Mesenchymal stem cell (in vitro differentiated cells and primary cell): ENCODE data around the gene PRKCA.

Experiments
- DNase-seq: peaks from one replicate; pipeline ENCODE4 v3.0.0-alpha.2; 2013
- H2AFZ ChIP-seq: one replicate; pipeline ENCODE4 v1.6.1; 2013; ENCODE audit warnings: low read depth, mild to moderate bottlenecking, control low read depth, inconsistent platforms, low read length, moderate library complexity
- H2AK5ac ChIP-seq: 2 replicates; pipeline ENCODE4 v1.6.1; 2013; ENCODE audit warnings: low read length, moderate library complexity, mild to moderate bottlenecking, inconsistent platforms; ENCODE audit not compliant: severe bottlenecking
- H2BK120ac ChIP-seq: one replicate; pipeline ENCODE4 v1.6.1; 2013; ENCODE audit warnings: low read depth, mild to moderate bottlenecking, inconsistent platforms, low read length, moderate library complexity
- H2BK12ac ChIP-seq, 2 experiments: one replicate each; pipeline ENCODE4 v1.6.1; 2013; ENCODE audit warnings: inconsistent platforms in 2 of 2, low read length in 2 of 2, mild to moderate bottlenecking in 2 of 2, moderate library complexity in 2 of 2, control low read depth in 1 of 2
- H2BK15ac ChIP-seq: one replicate; pipeline ENCODE4 v1.6.1; 2013; ENCODE audit warnings: mild to moderate bottlenecking, low read depth, inconsistent platforms; ENCODE audit not compliant: poor library complexity, severe bottlenecking
- H2BK5ac ChIP-seq: 2 replicates; pipeline ENCODE4 v1.6.1; 2013; ENCODE audit warnings: low read depth, mild to moderate bottlenecking, low read length, control low read depth, inconsistent platforms; ENCODE audit not compliant: poor library complexity, severe bottlenecking
- H3K14ac ChIP-seq, 2 experiments: one replicate each; pipeline ENCODE4 v1.6.1; 2013; ENCODE audit warnings: inconsistent platforms in 2 of 2, low read length in 2 of 2, control low read depth in 1 of 2, mild to moderate bottlenecking in 1 of 2, moderate library complexity in 1 of 2
- H3K18ac ChIP-seq, 2 experiments: one replicate each; pipeline ENCODE4 v1.6.1; 2013; ENCODE audit warnings: inconsistent platforms in 2 of 2, low read length in 2 of 2, control low read depth in 1 of 2, low read depth in 1 of 2, mild to moderate bottlenecking in 1 of 2
- H3K23ac ChIP-seq, 2 experiments: one replicate each; pipeline ENCODE4 v1.6.1; 2013; ENCODE audit warnings: inconsistent platforms in 2 of 2, low read length in 2 of 2, mild to moderate bottlenecking in 2 of 2, moderate library complexity in 2 of 2, control low read depth in 1 of 2
- H3K27ac ChIP-seq: 2 replicates; pipeline ENCODE4 v1.5.1; 2013; ENCODE audit warnings: mild to moderate bottlenecking, moderate library complexity, low read length, control low read depth, inconsistent platforms; ENCODE audit not compliant: poor library complexity, severe bottlenecking
- H3K27me3 ChIP-seq, 2 experiments: 2 replicates each; pipeline versions ENCODE4 v1.6.1 to v1.7.0; 2013; ENCODE audit warnings: low read length in 2 of 2, mild to moderate bottlenecking in 2 of 2, moderate library complexity in 2 of 2, control low read depth in 1 of 2, inconsistent platforms in 1 of 2; ENCODE audit not compliant: control insufficient read depth in 1 of 2, insufficient read depth in 1 of 2
- H3K36me3 ChIP-seq, 2 experiments: 2 replicates each; pipeline versions ENCODE4 v1.6.1 to v1.7.0; 2013; ENCODE audit warnings: low read length in 2 of 2, control low read depth in 1 of 2, inconsistent platforms in 1 of 2, low read depth in 1 of 2, mild to moderate bottlenecking in 1 of 2; ENCODE audit not compliant: insufficient read depth in 2 of 2, control insufficient read depth in 1 of 2
- H3K4ac ChIP-seq, 2 experiments: one replicate each; pipeline ENCODE4 v1.6.1; 2013; ENCODE audit warnings: inconsistent platforms in 2 of 2, low read length in 2 of 2, mild to moderate bottlenecking in 2 of 2, moderate library complexity in 2 of 2, control low read depth in 1 of 2, low read depth in 1 of 2
- H3K4me1 ChIP-seq: 2 replicates; pipeline ENCODE4 v1.6.1; 2013; ENCODE audit warnings: low read depth, low read length, control low read depth; ENCODE audit not compliant: control insufficient read depth, insufficient read depth
- H3K4me2 ChIP-seq: 2 replicates; pipeline ENCODE4 v1.6.1; 2013; ENCODE audit warnings: low read length, mild to moderate bottlenecking, inconsistent platforms; ENCODE audit not compliant: poor library complexity, severe bottlenecking
- H3K4me3 ChIP-seq, 2 experiments: 2 replicates each; pipeline versions ENCODE4 v1.5.1 to v1.7.0; 2013; ENCODE audit warnings: low read length in 2 of 2, mild to moderate bottlenecking in 2 of 2, control low read depth in 1 of 2, low read depth in 1 of 2; ENCODE audit not compliant: insufficient read depth in 1 of 2
- H3K79me1 ChIP-seq: replicated peaks from 2 replicates; pipeline ENCODE4 v1.6.1; 2013; ENCODE audit warnings: mild to moderate bottlenecking, control low read depth, low read length, inconsistent platforms; ENCODE audit not compliant: poor library complexity, severe bottlenecking
- H3K9ac ChIP-seq: 2 replicates; pipeline ENCODE4 v1.7.0; 2013; ENCODE audit warnings: mild to moderate bottlenecking, low read length, moderate library complexity
- H3K9me3 ChIP-seq: 2 replicates; pipeline ENCODE4 v1.7.0; 2013; ENCODE audit warnings: mild to moderate bottlenecking, low read length; ENCODE audit not compliant: control insufficient read depth
- H4K8ac ChIP-seq: one replicate; pipeline ENCODE4 v1.6.1; 2013; ENCODE audit warnings: inconsistent platforms, mild to moderate bottlenecking, low read length, moderate library complexity
- H4K91ac ChIP-seq: one replicate; pipeline ENCODE4 v1.6.1; 2013; ENCODE audit warnings: mild to moderate bottlenecking, low read length, inconsistent platforms
- WGBS: methylation state at CpG from one replicate; pipeline ENCODE4 v1.1.7; 2013; ENCODE audit warnings: mixed read lengths; 5-methylcytosine and 5-hydroxymethylcytosine counted together

PRKCA gene

GRCh38 chr17:66782851-66783250 lies 480.4 kb downstream of the PRKCA start:
- Histone ChIP-seq H3K14ac (no peak overlapping the region), H3K36me3 (peaks cover 33 to 44% of the 10 kb centered on the region in 2 experiments), H2AK5ac (no peak overlapping the region), H3K27me3 (no peaks in the 10 kb centered on the region), H3K27ac (no peak overlapping the region), H4K91ac (no peak overlapping the region), H3K23ac (no peak overlapping the region), H3K4me1 (no peaks in the 10 kb centered on the region), H2BK120ac (no peak overlapping the region), H2BK15ac (no peak overlapping the region), H3K4me3 (no peak overlapping the region), H2BK5ac (no peak overlapping the region), H2BK12ac (no peak overlapping the region), H3K79me1 (peaks cover 6% of the 10 kb centered on the region), H3K18ac (no peak overlapping the region), H3K9ac (no peak overlapping the region), H4K8ac (no peak overlapping the region), H3K4ac (no peak overlapping the region), H3K9me3 (no peaks in the 10 kb centered on the region), H3K4me2 (no peak overlapping the region), H2AFZ (no peak overlapping the region)
- no peak for DNase-seq
- WGBS = 98% methylated on average over 9 of the region's 9 CpGs

- Histone ChIP-seq H2BK12ac (no peak overlapping the region), H3K9ac (no peak overlapping the region), H3K23ac (no peak overlapping the region), H3K4ac (no peak overlapping the region), H3K9me3 (no peaks in the 10 kb centered on the region), H3K79me1 (peaks cover 6% of the 10 kb centered on the region), H2BK15ac (no peak overlapping the region), H3K4me2 (no peak overlapping the region), H2BK120ac (no peak overlapping the region), H3K4me1 (no peaks in the 10 kb centered on the region), H4K91ac (no peak overlapping the region), H2AFZ (no peak overlapping the region), H3K14ac (no peak overlapping the region), H3K27ac (no peak overlapping the region), H3K36me3 (peaks cover 39 to 44% of the 10 kb centered on the region in 2 experiments), H3K4me3 (no peak overlapping the region), H4K8ac (no peak overlapping the region), H3K27me3 (no peaks in the 10 kb centered on the region), H2AK5ac (no peak overlapping the region), H3K18ac (no peak overlapping the region), H2BK5ac (no peak overlapping the region)
- no peak for DNase-seq
- WGBS = 95% methylated on average over 17 of the region's 17 CpGs
These were observed 481.4 kb downstream of the PRKCA start for GRCh38 chr17:66783656-66784381.

GRCh38 chr17:66784621-66785364 lies 482.4 kb downstream of the PRKCA start:
- DNase-seq = no peak
- no peak overlapping the region for H3K4ac ChIP-seq
- no peak overlapping the region for H3K23ac ChIP-seq
- H3K9ac ChIP-seq = no peak overlapping the region
- no peak overlapping the region for H3K4me2 ChIP-seq
- no peak overlapping the region for H3K14ac ChIP-seq
- WGBS = 94% methylated on average over 10 of the region's 11 CpGs
- no peak overlapping the region for H2BK12ac ChIP-seq
- H4K8ac ChIP-seq = no peak overlapping the region
- H3K27ac ChIP-seq = no peak overlapping the region
- peaks cover 10% of the 10 kb centered on the region for H3K79me1 ChIP-seq
- H3K9me3 ChIP-seq = no peaks in the 10 kb centered on the region
- no peak overlapping the region for H2BK15ac ChIP-seq
- H2AK5ac ChIP-seq = no peak overlapping the region
- no peak overlapping the region for H2BK5ac ChIP-seq
- no peak overlapping the region for H2AFZ ChIP-seq
- no peak overlapping the region for H3K4me3 ChIP-seq
- no peak overlapping the region for H2BK120ac ChIP-seq
- H4K91ac ChIP-seq = no peak overlapping the region
- no peaks in the 10 kb centered on the region for H3K4me1 ChIP-seq
- no peaks in the 10 kb centered on the region for H3K27me3 ChIP-seq
- H3K18ac ChIP-seq = no peak overlapping the region
- H3K36me3 ChIP-seq = peaks cover 42 to 54% of the 10 kb centered on the region in 2 experiments

GRCh38 chr17:66786107-66786506 lies 483.7 kb downstream of the PRKCA start:
- H3K14ac ChIP-seq = peak overlapping the region in 1 of 2 experiments; percentile 26
- WGBS = 88% methylated on average over 9 of the region's 10 CpGs

More at GRCh38 chr17:66786107-66786506, 483.7 kb downstream of the PRKCA start:
- Histone ChIP-seq H4K8ac (no peak overlapping the region), H3K23ac (no peak overlapping the region), H2BK120ac (no peak overlapping the region), H3K79me1 (peaks cover 10% of the 10 kb centered on the region), H2BK12ac (no peak overlapping the region), H3K27me3 (no peaks in the 10 kb centered on the region), H3K18ac (no peak overlapping the region), H3K36me3 (peaks cover 47 to 55% of the 10 kb centered on the region in 2 experiments), H3K4me3 (no peak overlapping the region), H4K91ac (no peak overlapping the region), H3K27ac (no peak overlapping the region), H3K4ac (no peak overlapping the region), H3K9me3 (no peaks in the 10 kb centered on the region), H3K4me2 (no peak overlapping the region), H2BK5ac (no peak overlapping the region), H2AFZ (no peak overlapping the region), H3K9ac (no peak overlapping the region), H2BK15ac (no peak overlapping the region), H2AK5ac (no peak overlapping the region), H3K4me1 (no peaks in the 10 kb centered on the region)
- no peak for DNase-seq
